GM12878 (cell line): ENCODE measurements around the gene PAK6. TPM values are rescaled to one million over a fixed set of nuclear protein-coding genes. Genes with fewer than 3 reads are reported as not detected.

Experiments used
- ATAC-seq: fragments of 200-7000 bp; cut with Tn5 transposase; 3 replicates; pipeline ENCODE4 v1.9.1; 2020; ENCODE audit warnings: mild to moderate bottlenecking, moderate library complexity
- BruUV-seq: library from RNA; stranded (reverse); fragments of 400-500 nt; replicated peaks from 2 replicates; lab custom pipeline; 2021; lab: Mats Ljungman, UMichigan
- CTCF ChIA-PET: fragments of 300-600 bp; sonication (Branson Sonifier 250); formaldehyde crosslinking; extraction: SDS; loops from one replicate; lab custom pipeline; 2021; ENCODE audit warnings: inconsistent platforms; lab: Yijun Ruan, JAX
- POLR2A ChIA-PET: fragments of 350-600 bp; formaldehyde crosslinking; extraction: SDS; loops from one replicate; lab custom pipeline; 2021; ENCODE audit warnings: inconsistent platforms; lab: Charles Lee
- RAD21 ChIA-PET: fragments of 300-600 bp; sonication (Branson Sonifier 250); formaldehyde crosslinking; loops from one replicate; lab custom pipeline; 2023; ENCODE audit warnings: antibody characterized with exemption; ENCODE audit not compliant: unreplicated experiment; lab: Charles Lee
- SMC1A ChIA-PET: fragments of 300-600 bp; sonication (Branson Sonifier 250); formaldehyde crosslinking; loops from one replicate; lab custom pipeline; 2023; ENCODE audit not compliant: unreplicated experiment, uncharacterized antibody; lab: Charles Lee
- DNase-seq: peaks from one replicate; pipeline ENCODE4 v3.0.0-alpha.2; 2011; ENCODE audit warnings: low read depth, low spot score
- FAIRE-seq: peaks from 3 replicates; lab custom pipeline; 2011; peaks lifted over from hg19 to GRCh38; lab: Jason Lieb, UNC
- H2AFZ ChIP-seq: 2 replicates; pipeline ENCODE4 v1.6.0; 2011; ENCODE audit warnings: low read depth, low read length, control low read depth; ENCODE audit not compliant: control insufficient read depth
- H3K27ac ChIP-seq: 2 replicates; pipeline ENCODE4 v1.5.1; 2011; ENCODE audit warnings: control low read depth; ENCODE audit not compliant: control insufficient read depth, insufficient read depth
- H3K27me3 ChIP-seq, 2 experiments: replicated peaks in 1 of 2; 2 replicates each; pipeline versions ENCODE4 v1.6.0 to v1.6.1; 2011; ENCODE audit warnings: low read length in 1 of 2; ENCODE audit not compliant: control insufficient read depth in 2 of 2, insufficient read depth in 2 of 2
- H3K36me3 ChIP-seq, 2 experiments: 2 replicates each; pipeline ENCODE4 v1.5.1; 2011; ENCODE audit warnings: low read length in 1 of 2; ENCODE audit not compliant: control insufficient read depth in 2 of 2, insufficient read depth in 2 of 2
- H3K4me1 ChIP-seq: 2 replicates; pipeline ENCODE4 v1.6.1; 2011; ENCODE audit warnings: mild to moderate bottlenecking, low read length, moderate library complexity, mixed read lengths; ENCODE audit not compliant: control insufficient read depth, insufficient read depth
- H3K4me2 ChIP-seq: 2 replicates; pipeline ENCODE4 v1.6.0; 2011; ENCODE audit warnings: control low read depth; ENCODE audit not compliant: control insufficient read depth, insufficient read depth
- H3K4me3 ChIP-seq: fragments of 200-600 bp; sonication (generic); 2 replicates; pipeline ENCODE4 v1.5.1; 2016
- H3K79me2 ChIP-seq: 2 replicates; pipeline ENCODE4 v1.6.0; 2011; ENCODE audit warnings: low read length; ENCODE audit not compliant: control insufficient read depth, insufficient read depth
- H3K9ac ChIP-seq: 2 replicates; pipeline ENCODE4 v1.8.0; 2011; ENCODE audit warnings: low read length, control low read depth, mixed read lengths; ENCODE audit not compliant: control insufficient read depth, insufficient read depth
- H3K9me3 ChIP-seq: replicated peaks from 3 replicates; pipeline ENCODE4 v1.5.1; 2011; ENCODE audit warnings: mild to moderate bottlenecking, low read length; ENCODE audit not compliant: control insufficient read depth, insufficient read depth
- H4K20me1 ChIP-seq: 2 replicates; pipeline ENCODE4 v1.6.0; 2011; ENCODE audit not compliant: control insufficient read depth, insufficient read depth
- HDGF ChIP-seq: fragments of 450-650 bp; IDR thresholded peaks from 2 replicates; pipeline ENCODE4 v1.6.1; 2016; ENCODE audit warnings: antibody characterized with exemption
- SPI1 ChIP-seq: IDR thresholded peaks from 2 replicates; pipeline ENCODE4 v1.6.1; 2011; ENCODE audit warnings: low read depth, mild to moderate bottlenecking, low read length, moderate library complexity, borderline replicate concordance; ENCODE audit not compliant: insufficient read depth
- WGBS: methylation state at CpG from one replicate; pipeline ENCODE4 v1.1.6; 2016; ENCODE audit warnings: low lambda C conversion rate; ENCODE audit not compliant: insufficient replicate concordance, insufficient coverage; ENCODE audit errors: missing lambda C conversion rate; 5-methylcytosine and 5-hydroxymethylcytosine counted together
- in situ Hi-C: fragments of 300-500 bp; cut with MboI; formaldehyde crosslinking; loops from 9 replicates; pipeline ENCODE4 v1.14.3; 2018; ENCODE audit warnings: mixed read lengths
- intact Hi-C: fragments of 100-400 bp; cut with micrococcal nuclease; formaldehyde crosslinking; loops from one replicate; pipeline ENCODE4 v1.14.2; 2022; ENCODE audit not compliant: unreplicated experiment
- polyA plus RNA-seq, 11 experiments: library from polyadenylated mRNA; depleted of rRNA in 4 of 11; unstranded in 6 of 11; stranded (reverse) in 5 of 11; fragments of >200 nt; fragmentation: Nextera tagmentation in 4 of 11; fragmentation: Illumina TruSeq in 1 of 11; extraction: Ambion mirVana in 4 of 11; extraction: Trizol in 1 of 11; gene quantifications; 1 replicate in 1 of 11; 2 replicates in 10 of 11; pipeline versions ENCODE4 v1.2.1 to v1.2.3, GENCODE V29; 2011 to 2016; ENCODE audit warnings: inconsistent platforms in 2 of 11, missing spikeins in 2 of 11, low read depth in 1 of 11
- total RNA-seq, 4 experiments: library from RNA; depleted of rRNA in 3 of 4; stranded (reverse); fragments of >200 nt in 3 of 4; fragmentation: Illumina TruSeq in 1 of 4; extraction: Trizol in 1 of 4; gene quantifications; 2 replicates each; pipeline versions ENCODE4 v1.2.1 to v1.2.3, GENCODE V29; 2013 to 2021

Gene PAK6
- total and polyA plus RNA-seq, 10 of the 15 experiments (the other 5 are each of a cell fraction or from before 2014, with no cell fraction given): 0.07 to 0.92 (median 0.31) TPM; not detected in 2

- Histone ChIP-seq H3K9ac (no peak overlapping the region), H3K36me3 (no peaks in the 10 kb centered on the region), H3K9me3 (no peaks in the 10 kb centered on the region), H4K20me1 (no peaks in the 10 kb centered on the region), H3K4me2 (no peak overlapping the region), H3K27ac (no peak overlapping the region), H2AFZ (no peak overlapping the region), H3K79me2 (no peaks in the 10 kb centered on the region), H3K4me3 (no peak overlapping the region), H3K4me1 (peaks cover 5% of the 10 kb centered on the region), H3K27me3 (no peaks in the 10 kb centered on the region)
- in situ Hi-C loops: no loop called here
- no peak for FAIRE-seq
- intact Hi-C loops: no loop called here
- TF ChIP-seq SPI1 (peak; percentile 39; the same call in 1 of the 2 replicates), HDGF (no peak)
- ChIA-PET RAD21 (interaction anchor here (0.8 to 4.1 kb wide), 2 partner anchors 12 to 18 kb away, joined by 3 to 21 read pairs; no protein-coding TSS in a partner anchor), SMC1A (interaction anchor here (5.7 kb wide), 1 partner anchor 12 kb away, joined by 31 read pairs; no protein-coding TSS in a partner anchor), POLR2A (interaction anchor here (0.6 to 0.7 kb wide), 2 partner anchors 43 to 507 kb away, joined by 3 read pairs; partner anchors contain the start of gene ANKRD63), CTCF (interaction anchor here (0.7 to 6.7 kb wide), 8 partner anchors 9 to 488 kb away, joined by 3 to 103 read pairs (median 4); partner anchors contain the start of gene CCDC9B)
- ATAC-seq: no peak
- WGBS: 100% methylated on average over 2 of the region's 2 CpGs
- DNase-seq: no peak
- no TSS peak for BruUV-seq
Observed at GRCh38 chr15:40325700-40326099, 86.8 kb downstream of the PAK6 start.

Other genes with a start within 250 kb of the PAK6 start
Only the 7 nearest of the 13 such genes appear.
- gene BUB1B, start 78.0 kb upstream of the PAK6 start, total RNA-seq (2014; rRNA removed): 78.9 and 95.3 TPM in 2 replicates
- 92.6 and 95.4 TPM in 2 replicates for gene BUB1B, start 78.0 kb upstream of the PAK6 start, total RNA-seq (2014; rRNA removed; fragmentation: Illumina TruSeq; extraction: Trizol)
- 71.6 and 78.4 TPM in 2 replicates for gene BUB1B, start 78.0 kb upstream of the PAK6 start, total RNA-seq (2021)
- gene BUB1B, start 78.0 kb upstream of the PAK6 start, polyA plus RNA-seq (2011; rRNA removed): 84.4 and 105 TPM in 2 replicates
- gene BUB1B, start 78.0 kb upstream of the PAK6 start, polyA plus RNA-seq (2014; fragmentation: Illumina TruSeq; extraction: Trizol): 98.6 and 126 TPM in 2 replicates
- 10 to 100 TPM; 29.1 to 38.6 TPM for gene BUB1B, start 78.0 kb upstream of the PAK6 start, polyA plus RNA-seq (2014; fragmentation: Nextera tagmentation; extraction: Ambion mirVana)
- 66.7 and 79.6 TPM in 2 replicates for gene BUB1B, start 78.0 kb upstream of the PAK6 start, polyA plus RNA-seq (2014; rRNA removed)
- 10 to 100 TPM; 73.1 to 75.6 TPM for gene BUB1B, start 78.0 kb upstream of the PAK6 start, polyA plus RNA-seq (2016; fragmentation: Nextera tagmentation; extraction: Ambion mirVana)
- not detected in 2 replicates for gene ANKRD63, start 44.0 kb downstream of the PAK6 start, total RNA-seq (2014; rRNA removed)
- not detected in 2 replicates for gene ANKRD63, start 44.0 kb downstream of the PAK6 start, total RNA-seq (2014; rRNA removed; fragmentation: Illumina TruSeq; extraction: Trizol)
- not detected in 2 replicates for gene ANKRD63, start 44.0 kb downstream of the PAK6 start, total RNA-seq (2021)
- gene ANKRD63, start 44.0 kb downstream of the PAK6 start, polyA plus RNA-seq (2011; rRNA removed): not detected in 2 replicates
- not detected in 2 replicates for gene ANKRD63, start 44.0 kb downstream of the PAK6 start, polyA plus RNA-seq (2014; fragmentation: Illumina TruSeq; extraction: Trizol)
- not detected for gene ANKRD63, start 44.0 kb downstream of the PAK6 start, polyA plus RNA-seq (2014; fragmentation: Nextera tagmentation; extraction: Ambion mirVana)
- not detected in 2 replicates for gene ANKRD63, start 44.0 kb downstream of the PAK6 start, polyA plus RNA-seq (2014; rRNA removed)
- not detected for gene ANKRD63, start 44.0 kb downstream of the PAK6 start, polyA plus RNA-seq (2016; fragmentation: Nextera tagmentation; extraction: Ambion mirVana)
- gene PLCB2, start 68.9 kb downstream of the PAK6 start, total RNA-seq (2014; rRNA removed): 18.5 and 25.2 TPM in 2 replicates
- gene PLCB2, start 68.9 kb downstream of the PAK6 start, total RNA-seq (2014; rRNA removed; fragmentation: Illumina TruSeq; extraction: Trizol): 13.2 and 13.9 TPM in 2 replicates
- gene PLCB2, start 68.9 kb downstream of the PAK6 start, total RNA-seq (2021): 33.8 and 39.4 TPM in 2 replicates
- gene PLCB2, start 68.9 kb downstream of the PAK6 start, polyA plus RNA-seq (2011; rRNA removed): 0.88 and 1.2 TPM in 2 replicates
- 17.4 and 24.7 TPM in 2 replicates for gene PLCB2, start 68.9 kb downstream of the PAK6 start, polyA plus RNA-seq (2014; fragmentation: Illumina TruSeq; extraction: Trizol)
- gene PLCB2, start 68.9 kb downstream of the PAK6 start, polyA plus RNA-seq (2014; fragmentation: Nextera tagmentation; extraction: Ambion mirVana): 1 to 10 TPM; 1.3 to 2.4 TPM
- 32.6 and 34.4 TPM in 2 replicates for gene PLCB2, start 68.9 kb downstream of the PAK6 start, polyA plus RNA-seq (2014; rRNA removed)
- 1 to 10 TPM; 6.9 to 7.4 TPM for gene PLCB2, start 68.9 kb downstream of the PAK6 start, polyA plus RNA-seq (2016; fragmentation: Nextera tagmentation; extraction: Ambion mirVana)
- gene INAFM2, start 84.6 kb downstream of the PAK6 start, total RNA-seq (2014; rRNA removed): 3.8 and 5.0 TPM in 2 replicates
- 3.9 and 5.2 TPM in 2 replicates for gene INAFM2, start 84.6 kb downstream of the PAK6 start, total RNA-seq (2014; rRNA removed; fragmentation: Illumina TruSeq; extraction: Trizol)
- gene INAFM2, start 84.6 kb downstream of the PAK6 start, total RNA-seq (2021): 5.2 and 8.1 TPM in 2 replicates
- 4.0 and 4.2 TPM in 2 replicates for gene INAFM2, start 84.6 kb downstream of the PAK6 start, polyA plus RNA-seq (2011; rRNA removed)
- 3.9 and 5.9 TPM in 2 replicates for gene INAFM2, start 84.6 kb downstream of the PAK6 start, polyA plus RNA-seq (2014; fragmentation: Illumina TruSeq; extraction: Trizol)
- 1 to 10 TPM; 2.0 to 2.4 TPM for gene INAFM2, start 84.6 kb downstream of the PAK6 start, polyA plus RNA-seq (2014; fragmentation: Nextera tagmentation; extraction: Ambion mirVana)
- gene INAFM2, start 84.6 kb downstream of the PAK6 start, polyA plus RNA-seq (2014; rRNA removed): 3.0 and 4.2 TPM in 2 replicates
- gene INAFM2, start 84.6 kb downstream of the PAK6 start, polyA plus RNA-seq (2016; fragmentation: Nextera tagmentation; extraction: Ambion mirVana): 1 to 10 TPM in 1 of 2 experiments, under 1 TPM in 1; 0.75 to 1.2 TPM
- not detected in 2 replicates for gene CCDC9B, start 101.9 kb downstream of the PAK6 start, total RNA-seq (2014; rRNA removed)
- 0.04 and 0.05 TPM in 2 replicates for gene CCDC9B, start 101.9 kb downstream of the PAK6 start, total RNA-seq (2014; rRNA removed; fragmentation: Illumina TruSeq; extraction: Trizol)
- gene CCDC9B, start 101.9 kb downstream of the PAK6 start, total RNA-seq (2021): 0.08 and 0.19 TPM in 2 replicates
- gene CCDC9B, start 101.9 kb downstream of the PAK6 start, polyA plus RNA-seq (2011; rRNA removed): not detected in 2 replicates
- 0.01 and 0.11 TPM in 2 replicates for gene CCDC9B, start 101.9 kb downstream of the PAK6 start, polyA plus RNA-seq (2014; fragmentation: Illumina TruSeq; extraction: Trizol)
- gene CCDC9B, start 101.9 kb downstream of the PAK6 start, polyA plus RNA-seq (2014; fragmentation: Nextera tagmentation; extraction: Ambion mirVana): under 1 TPM in 1 of 2 experiments, not detected in 1; 0.02 TPM
- 0.05 TPM in 1 of 2 replicates, not detected in the other for gene CCDC9B, start 101.9 kb downstream of the PAK6 start, polyA plus RNA-seq (2014; rRNA removed)
- gene CCDC9B, start 101.9 kb downstream of the PAK6 start, polyA plus RNA-seq (2016; fragmentation: Nextera tagmentation; extraction: Ambion mirVana): not detected
- not detected in 2 replicates for gene PHGR1, start 112.0 kb downstream of the PAK6 start, total RNA-seq (2014; rRNA removed)
- gene PHGR1, start 112.0 kb downstream of the PAK6 start, total RNA-seq (2014; rRNA removed; fragmentation: Illumina TruSeq; extraction: Trizol): not detected in 2 replicates
- gene PHGR1, start 112.0 kb downstream of the PAK6 start, total RNA-seq (2021): not detected in 2 replicates
- not detected in 2 replicates for gene PHGR1, start 112.0 kb downstream of the PAK6 start, polyA plus RNA-seq (2011; rRNA removed)
- not detected in 2 replicates for gene PHGR1, start 112.0 kb downstream of the PAK6 start, polyA plus RNA-seq (2014; fragmentation: Illumina TruSeq; extraction: Trizol)
- not detected for gene PHGR1, start 112.0 kb downstream of the PAK6 start, polyA plus RNA-seq (2014; fragmentation: Nextera tagmentation; extraction: Ambion mirVana)
- gene PHGR1, start 112.0 kb downstream of the PAK6 start, polyA plus RNA-seq (2014; rRNA removed): not detected in 2 replicates
- not detected for gene PHGR1, start 112.0 kb downstream of the PAK6 start, polyA plus RNA-seq (2016; fragmentation: Nextera tagmentation; extraction: Ambion mirVana)
- not detected in 2 replicates for gene DISP2, start 119.2 kb downstream of the PAK6 start, total RNA-seq (2014; rRNA removed)
- not detected in 2 replicates for gene DISP2, start 119.2 kb downstream of the PAK6 start, total RNA-seq (2014; rRNA removed; fragmentation: Illumina TruSeq; extraction: Trizol)
- not detected in 2 replicates for gene DISP2, start 119.2 kb downstream of the PAK6 start, total RNA-seq (2021)
- gene DISP2, start 119.2 kb downstream of the PAK6 start, polyA plus RNA-seq (2011; rRNA removed): not detected in 2 replicates
- gene DISP2, start 119.2 kb downstream of the PAK6 start, polyA plus RNA-seq (2014; fragmentation: Illumina TruSeq; extraction: Trizol): 0.03 TPM in 1 of 2 replicates, not detected in the other
- under 1 TPM; under 0.01 to 0.20 TPM for gene DISP2, start 119.2 kb downstream of the PAK6 start, polyA plus RNA-seq (2014; fragmentation: Nextera tagmentation; extraction: Ambion mirVana)
- 0.01 TPM in 1 of 2 replicates, not detected in the other for gene DISP2, start 119.2 kb downstream of the PAK6 start, polyA plus RNA-seq (2014; rRNA removed)
- gene DISP2, start 119.2 kb downstream of the PAK6 start, polyA plus RNA-seq (2016; fragmentation: Nextera tagmentation; extraction: Ambion mirVana): under 1 TPM in 1 of 2 experiments, not detected in 1; 0.12 TPM